HG03039 (cell line): Measurements from ENCODE around the gene PRDM16.
"Not testable (repeated sequence)": the region's sequence is repeated elsewhere in the genome, so short reads cannot be mapped to it uniquely, and the experiment has no call there.

ENCODE experiments used
- ATAC-seq: cut with Tn5 transposase; IDR thresholded peaks from one replicate; pipeline ENCODE4 v1.9.1; 2021; ENCODE audit warnings: mild to moderate bottlenecking, moderate library complexity; ENCODE audit not compliant: unreplicated experiment

Gene PRDM16

DNA sequence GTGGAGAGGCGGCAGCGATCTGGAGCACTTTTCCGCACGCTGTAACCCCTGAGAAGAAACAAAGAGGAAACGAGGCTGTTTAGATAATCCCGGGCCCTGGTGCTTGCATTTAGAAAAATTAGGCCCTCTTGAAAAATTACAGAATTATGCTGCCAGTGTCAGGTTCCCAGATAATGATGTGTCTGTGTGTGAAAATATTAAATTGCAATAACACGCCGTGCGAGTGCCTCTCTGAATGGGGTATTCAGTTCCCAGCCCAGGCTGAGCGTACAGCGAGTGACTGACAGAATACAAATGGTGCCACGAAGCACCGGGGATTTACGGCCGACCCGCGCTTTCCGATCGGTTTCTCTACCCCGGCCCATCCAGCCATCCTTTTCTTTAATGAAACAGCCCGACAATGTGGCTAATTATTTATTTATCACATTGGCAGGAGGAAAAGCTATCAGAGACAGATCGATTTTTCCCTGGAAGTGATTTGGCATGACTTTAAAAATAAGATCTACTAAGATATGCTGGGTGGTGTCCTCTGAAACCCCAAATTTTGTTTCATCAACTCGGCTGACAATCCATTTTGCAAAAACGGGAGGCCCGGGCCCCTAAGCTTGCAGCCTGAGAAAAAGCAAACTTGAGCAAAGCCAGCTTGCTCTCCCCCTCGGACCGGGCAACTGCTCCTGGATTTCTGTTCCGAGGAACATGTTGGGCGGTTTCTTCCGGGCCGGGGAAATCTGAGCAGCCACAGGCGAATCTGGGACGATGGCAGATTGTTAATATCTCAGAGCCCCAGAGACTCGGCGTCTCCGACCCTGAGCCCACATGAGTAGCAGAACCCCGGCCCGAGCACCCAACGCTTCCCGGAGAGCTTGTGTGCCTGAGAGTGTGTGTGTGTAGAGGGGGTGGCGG lies 11.3 kb downstream of the PRDM16 start:
- no peak for ATAC-seq

DNA sequence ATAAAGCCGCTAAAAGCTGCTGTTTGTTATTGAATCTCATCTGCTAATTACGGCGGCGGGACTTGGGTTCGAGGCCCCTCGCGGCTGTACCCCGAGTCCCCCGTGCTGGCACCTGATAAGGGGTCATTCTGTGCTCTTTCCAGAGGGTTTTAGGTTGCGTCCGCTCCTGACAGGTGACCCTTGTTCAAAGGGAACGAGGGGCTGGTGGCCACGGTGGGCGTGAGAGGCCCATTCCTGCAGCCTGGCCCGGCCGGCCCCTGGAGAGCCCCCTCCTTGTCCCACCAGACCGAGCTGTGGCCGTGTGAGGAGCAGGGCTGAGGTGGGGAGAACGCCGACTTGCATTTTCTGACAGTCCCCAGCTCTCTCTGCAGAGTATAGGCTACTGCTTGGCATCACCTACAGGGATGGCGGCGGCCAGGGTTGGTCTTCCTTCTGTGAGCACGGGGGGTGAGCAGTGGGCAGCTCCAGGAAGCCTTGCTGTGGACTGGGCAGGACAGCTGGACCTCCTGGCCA lies 12.2 kb downstream of the PRDM16 start:
- no peak for ATAC-seq

DNA sequence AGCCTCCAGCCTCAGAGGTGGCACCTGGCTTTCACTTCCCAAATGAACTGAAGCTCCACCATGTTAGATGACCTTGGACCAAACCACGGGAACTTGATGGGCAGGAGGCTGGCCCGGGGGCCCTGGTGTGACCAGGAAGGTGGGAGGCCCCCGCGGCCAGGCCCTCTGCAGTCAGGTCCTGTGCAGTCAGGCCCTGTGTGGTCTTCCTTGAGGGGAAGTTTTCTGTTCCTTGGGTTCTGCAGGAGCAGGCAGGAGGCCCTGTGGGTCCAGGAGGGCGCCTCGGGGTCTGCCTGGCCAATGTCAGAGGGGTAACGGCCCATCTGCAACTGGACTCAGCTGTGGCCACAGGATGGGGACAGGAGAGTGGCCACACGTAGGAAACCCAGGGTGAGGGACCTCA lies 13.0 kb downstream of the PRDM16 start:
- no peak for ATAC-seq

DNA sequence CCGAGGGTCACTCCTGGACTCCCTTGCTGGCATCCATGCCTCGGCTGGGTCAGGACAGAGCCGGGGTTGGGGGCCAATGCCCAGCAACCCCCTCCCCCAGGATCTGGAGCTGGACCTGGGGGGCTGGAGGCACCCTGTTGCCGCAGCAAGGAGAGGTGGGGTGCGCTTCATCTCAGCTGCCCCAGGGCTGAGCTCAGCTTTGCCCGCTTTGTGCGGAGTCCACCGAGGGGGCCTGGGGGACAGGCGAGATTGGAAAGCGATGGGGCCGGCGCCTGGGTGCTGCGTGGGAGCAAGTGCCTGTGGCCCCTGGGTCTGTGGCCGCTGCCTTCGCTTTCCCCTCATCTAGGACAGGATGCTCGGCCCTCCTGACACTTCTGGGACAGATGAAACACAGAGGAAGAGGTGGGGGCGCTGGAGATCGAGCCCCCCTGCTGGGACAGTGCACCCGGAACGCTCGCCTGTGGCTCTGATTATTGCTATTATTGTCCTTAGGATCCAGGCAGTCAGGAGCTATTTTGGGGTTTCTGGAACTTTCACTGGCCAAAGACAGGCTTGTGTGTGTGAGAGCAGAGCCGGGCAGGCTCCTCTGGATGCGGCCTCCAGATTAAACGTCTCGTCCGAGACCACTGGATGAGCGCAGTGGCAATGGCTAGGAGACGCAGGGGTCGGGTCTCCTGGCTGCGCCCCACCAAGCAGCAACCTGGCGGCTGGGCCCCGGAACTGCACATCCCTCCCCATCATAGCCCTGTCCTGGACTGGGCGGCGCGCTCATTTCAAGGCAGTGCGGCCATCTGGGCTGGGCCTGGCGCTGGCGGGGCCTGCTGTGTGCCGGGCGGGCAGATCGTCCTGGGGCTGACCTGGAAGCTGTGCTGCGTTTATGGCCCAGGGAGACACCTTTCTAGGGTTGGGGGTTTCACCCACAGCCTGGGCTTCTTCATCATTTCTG lies 13.8 kb downstream of the PRDM16 start:
- ATAC-seq: no peak

DNA sequence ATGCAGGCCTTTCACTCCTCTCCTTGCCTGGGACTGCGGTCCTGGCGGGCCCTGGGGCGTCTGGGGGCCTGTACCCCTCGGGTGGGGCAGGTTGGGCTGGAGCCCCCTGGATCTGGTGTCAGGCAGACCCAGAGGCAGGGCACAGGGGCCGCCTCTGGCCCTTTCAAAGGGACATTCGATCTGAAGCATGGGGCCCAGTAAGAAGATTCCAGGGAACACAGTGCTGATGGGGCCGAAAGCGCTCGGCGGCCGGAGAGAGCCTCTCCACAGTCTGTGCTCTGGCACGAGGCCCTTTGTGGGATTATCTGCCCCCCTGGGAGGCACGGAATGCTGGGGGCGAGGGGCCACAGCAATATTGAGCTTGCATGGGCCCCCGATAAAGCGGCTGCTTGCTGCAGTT lies 15.2 kb downstream of the PRDM16 start:
- no peak for ATAC-seq

DNA sequence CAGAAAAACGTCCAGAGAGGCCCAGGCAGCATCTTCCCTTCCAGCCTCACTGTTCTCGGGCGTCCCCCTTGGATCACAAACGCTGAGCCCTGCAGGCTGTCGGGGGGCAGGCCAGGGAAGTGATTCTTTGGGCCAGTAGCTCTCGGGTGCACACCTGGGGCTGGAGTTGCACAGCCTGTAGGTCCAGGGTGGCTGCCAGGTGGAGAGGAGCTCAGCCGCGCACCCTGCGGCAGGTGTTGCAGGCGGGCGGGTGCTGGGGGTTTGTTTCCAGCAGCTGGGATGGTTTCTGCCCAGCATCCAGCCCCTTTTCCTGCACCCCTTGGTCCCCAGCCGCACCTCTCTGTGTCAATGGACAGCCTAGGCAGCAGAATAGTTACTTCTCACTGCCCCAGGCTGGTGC lies 15.7 kb downstream of the PRDM16 start:
- no peak for ATAC-seq

DNA sequence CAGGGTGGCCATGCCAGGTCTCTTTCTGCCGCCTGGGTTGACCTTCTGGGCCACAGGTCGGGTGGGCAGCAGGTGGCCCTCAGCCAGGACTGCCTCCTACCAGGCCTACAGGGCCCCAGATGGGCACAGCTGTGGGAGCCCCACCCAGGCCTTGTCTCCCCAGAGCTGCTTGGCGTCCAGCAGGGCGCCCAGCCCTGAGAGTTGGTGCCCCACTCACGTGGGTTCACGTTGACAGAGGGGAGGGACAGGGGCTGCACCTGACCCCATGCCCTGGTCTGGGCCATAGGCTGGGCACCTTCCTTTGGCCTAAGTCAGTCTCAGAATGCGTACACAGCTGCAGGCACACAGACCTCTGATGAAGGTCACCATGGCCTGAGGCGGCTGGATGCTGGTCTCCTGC lies 16.7 kb downstream of the PRDM16 start:
- no peak for ATAC-seq

DNA sequence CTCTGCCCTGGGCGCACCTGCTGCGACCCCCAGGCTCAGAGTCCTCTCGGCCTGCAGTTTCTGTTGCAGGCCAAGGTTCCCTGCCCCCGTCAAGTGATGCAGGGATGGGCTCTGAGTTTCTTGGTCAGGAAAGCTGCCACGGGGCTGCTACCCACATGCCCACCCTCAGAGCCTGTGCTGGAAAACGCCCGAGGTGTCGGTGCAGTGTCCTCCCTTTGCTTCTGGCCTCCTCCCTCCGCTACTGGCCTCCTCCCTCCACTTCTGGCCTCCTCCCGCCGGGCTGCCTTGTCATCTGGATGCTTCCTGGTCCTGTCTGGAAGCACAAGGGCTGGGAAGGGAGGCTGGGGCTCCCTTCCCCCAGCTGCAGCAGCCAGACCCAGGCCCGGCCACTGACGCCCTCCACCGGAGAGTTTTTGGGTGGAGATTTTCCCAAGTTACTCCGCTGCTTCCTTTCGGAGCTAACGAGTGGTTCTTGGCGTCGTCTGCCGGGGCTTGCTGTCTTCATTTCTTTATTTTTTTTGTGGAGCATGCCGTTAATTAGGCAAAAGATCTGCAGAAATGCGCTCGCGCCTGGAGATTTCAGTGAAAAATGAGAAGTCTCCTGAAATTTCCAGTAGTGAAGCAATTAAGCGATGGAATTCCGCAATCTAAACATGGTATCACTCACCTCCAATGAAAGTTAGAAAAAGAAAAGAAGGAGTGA lies 17.4 kb downstream of the PRDM16 start:
- no peak for ATAC-seq

DNA sequence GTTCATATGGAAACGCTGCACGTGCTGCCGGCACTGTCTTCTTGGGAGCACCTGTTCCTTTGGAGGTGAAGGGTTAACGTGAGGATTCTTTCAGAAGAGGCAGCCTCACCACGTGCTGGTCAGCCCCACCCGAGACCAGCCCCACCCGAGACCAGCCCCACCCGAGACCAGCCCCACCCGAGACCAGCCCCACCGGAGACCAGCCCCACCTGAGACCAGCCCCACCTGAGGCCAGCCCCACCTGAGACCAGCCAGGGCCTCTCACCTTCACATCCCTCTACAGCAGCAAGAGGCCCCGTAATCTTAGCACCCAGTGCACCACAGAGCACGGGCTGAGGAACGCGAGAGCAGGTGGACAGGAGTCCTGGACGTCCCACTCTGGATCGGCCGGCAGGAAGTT lies 18.0 kb downstream of the PRDM16 start:
- no peak for ATAC-seq

DNA sequence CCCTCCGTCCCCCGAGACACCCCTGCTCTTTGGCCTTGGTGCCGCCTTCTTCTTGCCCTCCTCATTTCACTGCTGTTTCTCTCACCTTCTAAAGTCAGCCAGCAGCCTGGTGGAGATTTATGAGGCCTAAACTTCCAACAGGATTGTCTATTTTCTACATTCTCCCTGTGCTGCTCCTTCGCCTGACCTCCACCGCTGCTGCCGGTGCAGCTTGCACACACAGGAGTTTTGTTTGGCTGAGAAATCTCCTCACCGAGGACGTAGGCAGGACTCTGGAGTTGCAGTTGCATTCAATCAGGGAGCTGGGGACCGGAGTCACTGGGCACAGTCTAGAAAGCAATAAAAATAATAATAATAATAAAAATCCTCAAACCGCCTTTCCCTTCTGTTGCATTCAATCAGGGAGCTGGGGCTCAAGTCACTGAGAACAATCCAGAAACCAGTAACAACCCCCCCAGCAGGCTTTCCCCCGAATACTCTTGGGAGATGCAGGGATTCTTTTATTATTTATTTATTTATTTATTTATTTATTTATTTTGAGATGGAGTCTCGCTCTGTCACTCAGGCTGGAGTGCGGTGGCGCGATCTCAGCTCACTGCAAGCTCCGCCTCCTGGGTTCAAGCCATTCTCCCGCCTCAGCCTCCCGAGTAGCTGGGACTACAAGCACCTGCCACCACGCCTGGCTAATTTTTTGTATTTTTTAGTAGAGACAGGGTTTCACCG lies 19.1 kb downstream of the PRDM16 start:
- ATAC-seq: not testable (repeated sequence)

DNA sequence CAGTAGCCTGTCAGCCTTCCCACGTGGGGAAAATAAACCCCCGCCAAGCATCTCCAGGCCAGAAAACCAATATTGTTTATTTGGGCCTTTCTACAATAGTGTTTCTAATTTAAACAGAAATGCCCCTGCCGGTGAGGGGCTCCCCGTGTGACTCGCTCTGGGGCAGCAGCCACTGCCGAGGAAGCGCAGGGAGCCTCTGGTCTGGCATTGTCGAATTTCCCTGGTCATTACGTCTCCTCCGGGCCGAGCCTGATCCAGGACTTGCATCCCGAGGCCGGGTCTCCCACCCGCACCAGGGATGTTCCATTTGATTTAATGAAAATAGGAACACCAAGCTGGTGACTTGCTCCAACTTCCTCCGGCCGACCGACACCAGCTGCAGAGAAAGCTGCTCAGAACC lies 20.5 kb downstream of the PRDM16 start:
- no peak for ATAC-seq

DNA sequence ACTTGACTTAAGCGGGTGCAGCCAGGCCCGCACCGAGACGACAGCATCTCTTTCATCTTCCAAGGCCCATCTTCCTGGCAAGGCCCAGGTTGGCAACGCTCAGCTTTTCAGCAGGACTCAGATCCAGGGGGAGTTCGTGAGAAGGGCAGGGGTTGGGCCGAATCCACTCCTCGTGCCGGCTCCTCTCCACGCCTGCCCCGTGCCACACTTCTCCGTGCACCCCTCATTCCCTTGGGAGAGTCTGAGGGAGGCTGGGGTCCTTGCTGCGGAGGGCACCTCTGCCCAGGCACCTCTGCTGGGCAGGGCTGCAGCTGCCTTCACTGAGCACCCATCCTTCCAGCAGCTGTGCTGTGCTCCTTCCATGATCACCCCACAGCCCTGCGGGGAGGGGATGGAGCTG lies 22.3 kb downstream of the PRDM16 start:
- ATAC-seq: no peak

DNA sequence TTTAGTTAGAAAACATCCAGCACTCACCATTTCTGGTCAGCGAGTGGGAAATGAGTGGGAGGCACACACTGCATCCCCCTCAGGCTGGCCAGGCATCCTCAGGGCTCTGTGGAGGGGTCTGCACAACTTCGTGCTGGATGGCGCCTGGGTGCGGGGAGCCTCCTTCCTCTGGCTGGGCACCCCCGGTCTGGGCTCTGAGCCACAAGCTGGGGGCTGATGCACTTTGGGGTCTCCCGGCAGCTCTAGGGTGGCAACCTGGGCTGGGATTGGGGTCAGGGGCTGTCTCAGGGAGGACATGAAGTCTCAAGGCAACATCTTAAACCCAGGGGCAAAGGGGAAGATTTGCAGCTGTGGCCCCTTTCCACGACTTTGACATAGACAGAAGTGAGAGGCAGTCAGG lies 23.5 kb downstream of the PRDM16 start:
- no peak for ATAC-seq

DNA sequence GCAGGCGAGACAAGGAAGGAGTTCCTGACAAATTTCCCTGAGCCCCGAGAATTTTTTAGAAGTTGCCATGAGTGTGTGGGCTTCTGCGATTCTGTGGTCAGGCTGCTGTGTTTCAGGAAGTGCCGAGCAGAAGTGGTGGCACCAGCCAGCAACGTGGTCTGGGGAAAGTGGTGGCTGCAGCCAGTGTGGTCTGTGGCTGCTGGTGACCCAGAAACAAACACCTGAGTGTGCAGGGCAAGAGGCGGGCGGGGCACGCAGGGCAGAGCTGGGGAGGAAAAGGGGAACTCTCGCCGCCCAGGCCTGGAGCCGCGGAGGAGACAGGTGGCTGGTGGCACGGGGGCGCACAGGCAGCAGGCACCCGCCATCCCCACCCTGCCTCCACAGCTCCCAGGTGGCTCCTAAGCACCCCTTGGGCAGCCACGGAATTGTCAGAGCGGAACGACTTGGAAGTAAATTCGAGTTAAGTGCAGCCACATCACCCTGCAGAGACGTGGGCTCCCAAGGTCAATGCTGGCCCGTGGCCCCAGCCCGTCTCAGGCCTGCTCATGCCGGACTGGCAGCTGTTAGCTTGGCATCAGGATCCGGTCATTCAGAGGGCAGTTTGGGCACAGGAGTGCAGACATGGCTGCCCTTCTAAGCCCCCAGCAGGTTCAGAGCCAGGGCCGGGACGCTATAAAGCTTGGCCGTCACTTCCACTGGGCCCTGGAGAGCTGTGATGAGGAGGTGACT lies 25.1 kb downstream of the PRDM16 start:
- ATAC-seq: no peak

DNA sequence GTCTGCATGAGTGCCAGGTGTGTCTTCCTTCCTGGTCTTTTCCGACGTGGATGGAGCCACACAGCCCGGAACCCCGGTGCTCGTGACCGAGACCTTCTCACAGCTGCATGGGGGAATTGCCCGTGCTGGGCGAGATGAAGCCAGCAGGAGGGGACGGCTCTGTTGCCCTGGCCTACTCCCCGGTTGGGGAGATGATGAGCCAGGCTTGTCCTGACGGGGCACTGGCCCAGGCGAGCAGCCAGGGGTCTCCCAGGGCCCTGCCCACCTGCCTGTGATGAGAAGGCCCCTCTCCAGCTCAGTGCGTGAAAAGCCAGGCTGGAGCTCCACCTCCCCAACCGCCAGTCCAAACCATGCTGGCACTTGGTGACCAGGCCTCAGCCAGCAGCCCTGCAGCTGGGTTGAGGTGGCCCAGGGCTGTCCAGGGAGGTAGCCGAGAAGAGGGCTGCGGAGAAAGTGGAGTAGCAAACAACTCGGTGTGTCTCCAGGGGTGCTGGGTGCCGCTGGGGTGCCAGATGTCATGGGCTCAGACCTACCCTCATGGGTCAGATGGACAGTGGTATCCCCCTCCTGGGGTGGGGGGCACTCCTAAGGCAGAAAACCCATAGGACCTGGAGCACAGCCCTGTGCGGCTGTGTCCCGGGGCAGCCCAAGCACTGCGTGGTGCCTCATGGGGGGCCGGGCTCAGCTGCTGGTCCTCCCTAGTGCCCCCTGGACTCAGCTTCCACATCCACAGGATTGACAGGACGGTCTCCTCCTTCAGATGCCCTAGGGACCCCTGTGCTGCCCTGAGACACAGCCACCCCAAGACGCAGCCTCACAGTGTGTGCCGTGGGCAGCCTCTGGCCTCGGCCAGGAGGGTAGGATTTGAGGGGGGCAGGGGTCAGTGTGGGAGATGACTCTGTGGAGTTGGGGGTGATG lies 26.1 kb downstream of the PRDM16 start:
- no peak for ATAC-seq

DNA sequence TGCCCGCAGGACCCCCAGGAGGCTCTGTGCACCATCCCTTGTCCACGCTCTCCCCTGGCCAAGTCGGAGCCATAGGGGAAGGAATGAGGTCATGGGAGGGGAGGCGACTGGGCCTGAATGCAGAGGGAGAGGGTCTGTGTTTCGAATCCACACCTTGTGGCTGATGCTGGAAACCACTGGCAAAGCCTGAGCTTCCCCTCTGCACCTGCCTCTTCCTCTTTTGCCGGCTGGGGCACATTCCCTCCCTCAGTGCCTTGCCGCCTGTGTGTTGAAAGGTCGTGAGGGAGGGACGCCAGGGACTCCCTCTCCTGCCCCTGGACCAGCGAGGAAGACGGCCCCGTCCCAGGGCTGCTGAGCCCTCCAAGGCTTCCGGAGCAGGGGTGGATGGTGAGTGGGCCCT lies 27.3 kb downstream of the PRDM16 start:
- no peak for ATAC-seq

DNA sequence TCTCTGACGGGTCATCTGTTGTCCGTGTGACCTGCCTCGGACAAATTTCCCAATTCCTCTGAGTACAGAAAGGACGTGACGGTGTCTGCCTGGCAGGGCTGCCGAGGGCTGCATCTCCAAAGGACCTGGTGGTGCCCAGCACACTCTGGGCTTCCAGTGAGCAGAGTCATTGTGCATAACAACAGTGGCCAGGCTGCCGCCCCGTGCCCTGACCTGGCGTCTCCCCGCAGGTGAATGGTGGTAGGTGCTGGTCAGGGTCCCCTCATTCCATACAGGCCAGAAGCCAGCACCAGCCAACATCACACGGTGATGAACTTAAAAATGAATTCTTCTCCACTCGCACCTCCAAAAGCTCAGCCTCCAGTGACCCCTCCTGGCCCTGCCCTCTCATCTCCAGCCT lies 28.2 kb downstream of the PRDM16 start:
- no peak for ATAC-seq

DNA sequence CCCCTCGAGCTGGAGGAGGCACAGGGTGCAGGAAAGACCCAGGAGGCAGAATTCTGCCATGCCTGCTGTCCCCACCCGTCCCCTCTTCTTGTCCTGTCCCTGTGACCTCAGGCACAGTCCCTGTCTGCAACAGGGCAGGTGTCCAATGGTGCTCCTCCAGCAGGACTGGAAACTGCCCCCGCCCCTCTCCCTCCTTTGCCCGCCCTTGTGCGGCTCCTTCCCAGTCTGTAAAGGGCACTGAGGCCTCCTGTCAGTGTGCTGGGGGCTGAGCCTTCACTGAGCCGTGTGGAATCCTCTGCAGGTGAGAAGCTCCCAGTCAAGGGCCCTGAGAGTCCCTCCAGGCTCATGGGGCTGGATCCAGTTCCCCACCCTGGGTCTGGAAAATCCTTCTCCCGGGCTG lies 28.9 kb downstream of the PRDM16 start:
- ATAC-seq: no peak

DNA sequence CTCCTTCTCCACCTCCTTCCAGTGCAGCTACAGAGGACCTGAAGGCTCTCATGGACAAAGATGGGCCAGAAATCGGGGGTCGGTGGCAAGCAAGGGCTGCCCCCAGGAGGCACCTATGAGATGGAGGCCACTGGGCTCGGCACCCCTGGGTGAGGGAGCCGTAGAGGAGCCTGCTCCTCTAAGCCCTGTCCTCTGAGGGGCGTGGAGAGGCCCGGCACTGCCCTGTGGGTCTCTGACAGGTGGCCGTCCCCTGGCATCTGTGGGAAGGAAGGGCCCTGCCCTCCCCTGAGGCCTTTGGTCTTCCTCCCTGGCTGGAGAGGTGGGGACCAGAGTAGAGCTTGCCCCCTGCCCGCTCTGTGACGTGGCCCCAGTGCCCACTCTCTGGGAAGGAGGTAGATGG lies 30.9 kb downstream of the PRDM16 start:
- ATAC-seq: no peak
